ENCODE results near the gene VAPA.
A peak's percentile ranks its signal among the peaks of the same experiment; 100 is the strongest.

Gene VAPA

GRCh38 chr18:9913526-9914333 is at the start of gene VAPA:
Gene VAPA (plus strand): TSS chr18:9914016. CDS start chr18:9914257, 241 bp downstream.
- DNase-seq (ENCODE audit: low read depth in 3 of 3) = peak; percentile 86 to 91 (median 87)

GRCh38 chr18:9865764-9866490 is 47.9 kb upstream of the VAPA start:
- no peak for DNase-seq (ENCODE audit: low read depth in 3 of 3)

GRCh38 chr18:9866627-9867026 is 47.2 kb upstream of the VAPA start:
- DNase-seq (ENCODE audit: low read depth in 3 of 3) = no peak

GRCh38 chr18:9867071-9867594 is 46.7 kb upstream of the VAPA start:
- no peak for DNase-seq (ENCODE audit: low read depth in 3 of 3)

GRCh38 chr18:9868857-9869714 is 44.7 kb upstream of the VAPA start:
- no peak for DNase-seq (ENCODE audit: low read depth in 3 of 3)

GRCh38 chr18:9869715-9870430 is 43.9 kb upstream of the VAPA start:
- DNase-seq (ENCODE audit: low read depth in 3 of 3) = no peak

GRCh38 chr18:9870431-9871008 is 43.3 kb upstream of the VAPA start:
- no peak for DNase-seq (ENCODE audit: low read depth in 3 of 3)

GRCh38 chr18:9871244-9871746 is 42.5 kb upstream of the VAPA start:
- DNase-seq (ENCODE audit: low read depth in 3 of 3) = no peak

- DNase-seq (ENCODE audit: low read depth in 3 of 3) = no peak
Observed at GRCh38 chr18:9872823-9873222, 41.0 kb upstream of the VAPA start.

GRCh38 chr18:9874728-9875127 is 39.1 kb upstream of the VAPA start:
- no peak for DNase-seq (ENCODE audit: low read depth in 3 of 3)

GRCh38 chr18:9876212-9876866 is 37.5 kb upstream of the VAPA start:
- no peak for DNase-seq (ENCODE audit: low read depth in 3 of 3)

- DNase-seq (ENCODE audit: low read depth in 3 of 3) = no peak
Observed at GRCh38 chr18:9876867-9877654, 36.8 kb upstream of the VAPA start.

GRCh38 chr18:9877655-9878014 is 36.2 kb upstream of the VAPA start:
- DNase-seq (ENCODE audit: low read depth in 3 of 3) = no peak

- DNase-seq (ENCODE audit: low read depth in 3 of 3) = no peak
Observed at GRCh38 chr18:9878095-9878494, 35.7 kb upstream of the VAPA start.

GRCh38 chr18:9878783-9879242 is 35.0 kb upstream of the VAPA start:
- DNase-seq (ENCODE audit: low read depth in 3 of 3) = no peak

- DNase-seq (ENCODE audit: low read depth in 3 of 3) = no peak
Observed at GRCh38 chr18:9884090-9884489, 29.7 kb upstream of the VAPA start.

GRCh38 chr18:9884532-9885140 is 29.2 kb upstream of the VAPA start:
- no peak for DNase-seq (ENCODE audit: low read depth in 3 of 3)

GRCh38 chr18:9885170-9886004 is 28.4 kb upstream of the VAPA start, which contains the start of gene TXNDC2:
Gene TXNDC2 (plus strand): TSS chr18:9885973. CDS start chr18:9886681, 708 bp downstream.
- DNase-seq (ENCODE audit: low read depth in 3 of 3) = no peak

Measured in stimulated activated CD4-positive, alpha-beta T cell treated with anti-CD3 and anti-CD28 coated beads, TNF-alpha, amount 100 ng/mL, for 4 hours (primary cell).